Activated CD8-positive, alpha-beta memory T cell treated with anti-CD3 and anti-CD28 coated beads, Interleukin-2, amount 50 U/mL, for 24 hours (primary cell): Measurements from ENCODE around the gene CSK.

Experiments
- DNase-seq: peaks from one replicate; pipeline ENCODE4 v3.0.0-alpha.2; 2020; ENCODE audit errors: extremely low read depth

Gene CSK

DNA sequence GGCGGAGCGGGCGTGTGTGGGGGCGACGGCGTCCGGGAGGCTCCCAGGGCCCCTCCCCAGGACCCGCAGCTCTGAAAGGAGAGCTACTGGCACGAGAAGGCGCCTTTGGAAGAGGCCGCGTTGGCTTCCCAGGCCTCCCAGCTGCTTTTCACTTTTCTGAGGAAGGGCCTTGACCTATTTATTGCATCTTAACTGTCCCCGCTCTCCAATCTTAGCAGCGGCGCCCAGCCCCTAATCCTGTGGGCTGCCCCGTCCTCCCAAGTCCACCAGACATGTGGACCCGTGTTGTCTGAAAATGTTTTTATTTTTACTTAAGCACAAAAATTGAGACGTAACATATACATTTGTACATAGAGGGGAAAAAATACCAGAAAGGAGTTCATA lies 61.6 kb downstream of the CSK start:
- no peak for DNase-seq

- DNase-seq = no peak
Measured at GRCh38 chr15:74843891-74844299, 62.0 kb downstream of the CSK start.

- no peak for DNase-seq
Measured at GRCh38 chr15:74844319-74845207, 62.7 kb downstream of the CSK start.

GRCh38 chr15:74845208-74845568 lies 63.3 kb downstream of the CSK start:
- DNase-seq = no peak

DNA sequence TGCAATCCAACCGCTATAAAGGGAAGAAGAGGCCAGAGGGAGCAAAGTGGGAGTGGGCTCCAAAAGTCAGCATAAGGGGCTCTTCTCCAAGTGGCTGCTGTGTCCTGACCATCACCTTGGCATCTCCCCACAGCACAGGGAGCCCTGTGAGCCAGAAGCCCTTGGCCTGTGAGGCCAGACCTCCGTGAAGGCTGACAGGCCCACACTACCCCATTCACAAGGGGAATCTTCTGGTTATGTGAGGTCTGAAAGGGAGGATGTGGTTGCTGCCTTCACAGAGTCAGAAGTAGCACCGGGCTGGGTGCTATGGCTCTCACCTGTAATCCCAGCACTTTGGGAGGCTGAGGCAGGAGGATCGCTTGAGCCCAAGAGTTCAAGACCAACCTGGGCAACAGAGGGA lies 63.7 kb downstream of the CSK start:
- DNase-seq = no peak

- DNase-seq = no peak
Measured at GRCh38 chr15:74847432-74847831, 65.6 kb downstream of the CSK start.

DNA sequence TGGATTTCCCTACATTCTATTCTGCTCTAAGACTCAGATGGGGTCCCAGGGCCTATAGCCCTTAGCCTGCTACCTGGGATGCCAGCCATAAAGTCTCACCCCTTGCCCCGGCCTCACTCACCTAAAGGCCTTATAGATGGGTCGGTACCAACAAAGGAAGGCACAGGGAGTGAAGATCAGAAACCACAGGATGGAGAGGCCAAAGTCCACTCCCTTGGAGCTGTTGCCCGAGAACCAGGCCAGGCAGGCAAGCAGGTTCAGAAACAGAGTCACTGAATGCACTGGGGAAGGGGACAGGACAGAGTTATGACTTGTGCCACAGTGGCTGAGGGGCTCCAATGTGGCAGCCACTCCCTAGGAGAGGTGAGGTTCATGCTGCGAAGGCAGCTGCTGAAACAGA lies 68.5 kb downstream of the CSK start:
- no peak for DNase-seq

DNA sequence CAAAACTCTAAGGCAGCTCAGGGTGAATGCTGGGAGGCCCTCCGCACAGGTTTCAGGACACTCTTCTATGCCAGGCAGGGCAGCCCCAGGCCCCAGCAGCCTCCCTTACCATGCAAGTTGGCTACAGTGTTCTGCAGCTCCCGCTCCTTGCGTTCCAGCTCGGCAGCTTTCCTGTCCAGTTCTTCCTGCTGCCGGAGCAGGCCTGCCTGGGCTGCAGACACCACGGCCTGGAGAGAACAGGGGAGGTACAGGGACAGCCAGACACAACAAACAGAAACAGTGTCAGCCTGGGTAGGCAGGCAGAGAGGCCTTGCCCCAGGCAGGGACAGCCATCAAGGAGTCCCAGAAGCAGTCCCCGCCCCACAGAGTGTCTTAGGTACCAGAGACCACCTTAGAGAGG lies 70.1 kb downstream of the CSK start:
- DNase-seq = no peak
